ENCODE data around the gene BRPF1. TPM values are rescaled to one million over a fixed set of nuclear protein-coding genes. Genes with fewer than 3 reads are reported as not detected.

BRPF1 gene
- total and polyA plus RNA-seq, 2 experiments from 2014 or later: 8.0 to 24.7 TPM

DNA sequence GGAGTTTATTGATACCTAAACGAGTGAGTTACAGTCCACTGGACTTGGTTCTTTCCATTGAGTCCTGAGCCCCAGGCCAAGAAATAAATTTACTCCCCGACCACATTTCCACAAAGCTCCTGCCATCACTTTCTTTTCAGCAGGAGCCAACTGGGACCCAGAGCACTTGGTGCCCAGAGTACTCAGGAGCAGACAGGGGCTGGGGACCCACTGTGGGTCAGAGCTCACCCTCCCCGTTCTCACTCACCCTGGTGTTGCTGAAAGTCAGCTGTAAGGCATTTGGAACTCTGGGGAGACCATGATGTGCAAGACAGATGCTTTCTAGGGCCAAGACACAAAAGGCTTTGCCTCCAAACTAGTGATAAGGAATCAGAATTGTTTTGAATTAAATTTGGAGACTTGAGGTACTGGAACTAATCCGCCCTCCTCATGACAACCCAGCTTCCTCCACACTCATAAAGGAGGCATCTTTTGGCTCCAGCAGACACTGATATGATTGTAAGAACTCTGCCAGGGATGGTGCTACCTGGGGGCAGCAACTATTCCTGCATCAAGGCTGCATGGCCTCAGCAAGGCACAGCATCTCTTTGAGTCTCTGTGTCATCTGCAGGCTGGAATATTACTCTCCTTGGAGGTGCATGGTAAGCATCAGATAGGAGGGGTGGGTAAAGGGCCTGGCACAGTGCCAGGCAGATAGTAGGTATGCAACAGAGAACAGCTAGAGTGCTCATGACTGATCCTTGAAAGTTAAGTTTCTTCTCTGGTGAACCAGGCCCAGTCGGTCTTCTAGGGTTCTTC lies 45.6 kb downstream of the BRPF1 start (continued):
- TF ChIP-seq, protein P1, sequence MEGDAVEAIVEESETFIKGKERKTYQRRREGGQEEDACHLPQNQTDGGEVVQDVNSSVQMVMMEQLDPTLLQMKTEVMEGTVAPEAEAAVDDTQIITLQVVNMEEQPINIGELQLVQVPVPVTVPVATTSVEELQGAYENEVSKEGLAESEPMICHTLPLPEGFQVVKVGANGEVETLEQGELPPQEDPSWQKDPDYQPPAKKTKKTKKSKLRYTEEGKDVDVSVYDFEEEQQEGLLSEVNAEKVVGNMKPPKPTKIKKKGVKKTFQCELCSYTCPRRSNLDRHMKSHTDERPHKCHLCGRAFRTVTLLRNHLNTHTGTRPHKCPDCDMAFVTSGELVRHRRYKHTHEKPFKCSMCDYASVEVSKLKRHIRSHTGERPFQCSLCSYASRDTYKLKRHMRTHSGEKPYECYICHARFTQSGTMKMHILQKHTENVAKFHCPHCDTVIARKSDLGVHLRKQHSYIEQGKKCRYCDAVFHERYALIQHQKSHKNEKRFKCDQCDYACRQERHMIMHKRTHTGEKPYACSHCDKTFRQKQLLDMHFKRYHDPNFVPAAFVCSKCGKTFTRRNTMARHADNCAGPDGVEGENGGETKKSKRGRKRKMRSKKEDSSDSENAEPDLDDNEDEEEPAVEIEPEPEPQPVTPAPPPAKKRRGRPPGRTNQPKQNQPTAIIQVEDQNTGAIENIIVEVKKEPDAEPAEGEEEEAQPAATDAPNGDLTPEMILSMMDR (conservative IDR thresholded peaks at IDR 0.05; ENCODE audit: low read depth in 2 of 2): no peak
- TF ChIP-seq ZNF114 (CRISPR knock-in tag; IDR thresholded peaks at IDR 0.05): no peak
- TF ChIP-seq ZNF462 (CRISPR knock-in tag; IDR thresholded peaks at IDR 0.05): no peak

- peaks cover 16% of the 10 kb centered on the region for H3K36me3 Mint-ChIP-seq (ENCODE audit: low read depth)
- H3K27ac Mint-ChIP-seq: no peak overlapping the region
- no peak for DNase-seq (ENCODE audit: low spot score)
- Histone ChIP-seq H3F3A (replicated peaks; ENCODE audit: low read depth) (no peaks in the 10 kb centered on the region), H3K79me2 (replicated peaks; ENCODE audit: insufficient read depth) (no peaks in the 10 kb centered on the region), H3K27ac (ENCODE audit: low read depth) (no peak overlapping the region), H2AFZ (no peak overlapping the region), H3K4me2 (no peak overlapping the region), H4K20me1 (replicated peaks; ENCODE audit: insufficient read depth) (no peaks in the 10 kb centered on the region; the same call in 1 of the 2 replicates), H3K9me2 (ENCODE audit: insufficient read depth) (no peaks in the 10 kb centered on the region), H3K27me3 (ENCODE audit: insufficient read depth) (0 out of 2 replicates have a peak, but pooled peaks cover 6% of the 10 kb centered on the region), H3K4me3 (no peak overlapping the region), H3K36me3 (ENCODE audit: insufficient read depth) (no peaks in the 10 kb centered on the region), H3K4me1 (ENCODE audit: insufficient read depth) (no peaks in the 10 kb centered on the region)
- H3K9me3 Mint-ChIP-seq: no peaks in the 10 kb centered on the region
- no peak for ATAC-seq
- peaks cover 14% of the 10 kb centered on the region for H3K27me3 Mint-ChIP-seq (ENCODE audit: insufficient read depth, low read depth, poor library complexity)
- H3K4me3 Mint-ChIP-seq: no peak overlapping the region
- no peaks in the 10 kb centered on the region for H3K4me1 Mint-ChIP-seq
- TF ChIP-seq ETS1 (IDR thresholded peaks at IDR 0.05) (no peak), CREB1 (CRISPR knock-in tag; IDR thresholded peaks at IDR 0.05; ENCODE audit: low read depth) (no peak), STAT1 (IDR thresholded peaks at IDR 0.05; ENCODE audit: unreplicated experiment) (no peak)
- TF ChIP-seq, protein P2, sequence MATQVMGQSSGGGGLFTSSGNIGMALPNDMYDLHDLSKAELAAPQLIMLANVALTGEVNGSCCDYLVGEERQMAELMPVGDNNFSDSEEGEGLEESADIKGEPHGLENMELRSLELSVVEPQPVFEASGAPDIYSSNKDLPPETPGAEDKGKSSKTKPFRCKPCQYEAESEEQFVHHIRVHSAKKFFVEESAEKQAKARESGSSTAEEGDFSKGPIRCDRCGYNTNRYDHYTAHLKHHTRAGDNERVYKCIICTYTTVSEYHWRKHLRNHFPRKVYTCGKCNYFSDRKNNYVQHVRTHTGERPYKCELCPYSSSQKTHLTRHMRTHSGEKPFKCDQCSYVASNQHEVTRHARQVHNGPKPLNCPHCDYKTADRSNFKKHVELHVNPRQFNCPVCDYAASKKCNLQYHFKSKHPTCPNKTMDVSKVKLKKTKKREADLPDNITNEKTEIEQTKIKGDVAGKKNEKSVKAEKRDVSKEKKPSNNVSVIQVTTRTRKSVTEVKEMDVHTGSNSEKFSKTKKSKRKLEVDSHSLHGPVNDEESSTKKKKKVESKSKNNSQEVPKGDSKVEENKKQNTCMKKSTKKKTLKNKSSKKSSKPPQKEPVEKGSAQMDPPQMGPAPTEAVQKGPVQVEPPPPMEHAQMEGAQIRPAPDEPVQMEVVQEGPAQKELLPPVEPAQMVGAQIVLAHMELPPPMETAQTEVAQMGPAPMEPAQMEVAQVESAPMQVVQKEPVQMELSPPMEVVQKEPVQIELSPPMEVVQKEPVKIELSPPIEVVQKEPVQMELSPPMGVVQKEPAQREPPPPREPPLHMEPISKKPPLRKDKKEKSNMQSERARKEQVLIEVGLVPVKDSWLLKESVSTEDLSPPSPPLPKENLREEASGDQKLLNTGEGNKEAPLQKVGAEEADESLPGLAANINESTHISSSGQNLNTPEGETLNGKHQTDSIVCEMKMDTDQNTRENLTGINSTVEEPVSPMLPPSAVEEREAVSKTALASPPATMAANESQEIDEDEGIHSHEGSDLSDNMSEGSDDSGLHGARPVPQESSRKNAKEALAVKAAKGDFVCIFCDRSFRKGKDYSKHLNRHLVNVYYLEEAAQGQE (IDR thresholded peaks at IDR 0.05; ENCODE audit: unreplicated experiment): no peak
- TF ChIP-seq, protein P1 (conservative IDR thresholded peaks at IDR 0.05; ENCODE audit: low read depth in 2 of 2): no peak
Observed at GRCh38 chr3:9777694-9778021, 46.1 kb downstream of the BRPF1 start.
